Stimulated activated CD4-positive, alpha-beta T cell treated with anti-CD3 and anti-CD28 coated beads, Interleukin-15, amount 100 ng/mL, for 1 hour (primary cell): Measurements from ENCODE around the gene BMPR1A.
"Not testable (repeated sequence)": the region's sequence is repeated elsewhere in the genome, so short reads cannot be mapped to it uniquely, and the experiment has no call there.

Experiments
- DNase-seq, 2 donors: peaks; one replicate each; pipeline ENCODE4 v3.0.0-alpha.2; 2020; ENCODE audit warnings: low read depth in 1 of 2, low spot score in 1 of 2

The BMPR1A gene

DNA sequence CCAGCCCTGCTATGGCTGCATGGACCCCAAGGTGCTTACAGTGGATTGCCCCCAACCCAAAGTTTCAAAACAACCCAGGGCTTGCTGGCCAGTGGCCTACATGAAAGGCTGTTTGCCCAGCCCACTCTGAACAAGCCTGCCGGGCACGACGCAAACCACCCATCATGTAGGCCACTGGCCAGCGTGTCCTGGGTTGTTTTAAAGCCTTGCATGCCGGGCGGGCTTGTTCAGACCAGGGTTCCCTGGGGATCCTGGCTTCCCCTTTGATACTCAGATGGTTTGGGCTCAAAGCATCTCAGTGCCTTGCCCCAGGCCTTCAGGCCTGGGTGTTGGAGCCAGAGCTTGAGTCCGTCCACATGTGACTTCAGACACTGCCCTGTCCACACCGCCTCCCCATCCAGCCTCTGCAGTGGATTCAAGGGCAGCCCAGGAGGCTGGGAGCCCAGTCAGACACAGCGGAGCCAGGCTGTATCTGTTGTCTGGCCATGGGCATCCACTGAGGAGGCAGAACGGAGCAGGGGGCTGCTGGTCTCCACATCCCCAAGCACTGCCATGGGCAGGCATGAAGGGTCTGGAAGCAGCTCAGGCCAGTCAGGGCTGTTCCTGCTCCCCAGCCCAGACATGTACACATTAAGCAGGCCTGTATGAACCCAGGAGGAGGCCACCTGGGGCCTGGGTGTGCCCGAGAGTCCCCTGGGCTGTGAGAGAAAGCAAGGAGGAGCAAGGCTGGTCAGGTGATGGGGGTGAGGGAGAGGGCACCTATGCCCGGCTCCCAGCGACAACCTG, 207.8 kb downstream of the BMPR1A start:
- no peak for DNase-seq

DNA sequence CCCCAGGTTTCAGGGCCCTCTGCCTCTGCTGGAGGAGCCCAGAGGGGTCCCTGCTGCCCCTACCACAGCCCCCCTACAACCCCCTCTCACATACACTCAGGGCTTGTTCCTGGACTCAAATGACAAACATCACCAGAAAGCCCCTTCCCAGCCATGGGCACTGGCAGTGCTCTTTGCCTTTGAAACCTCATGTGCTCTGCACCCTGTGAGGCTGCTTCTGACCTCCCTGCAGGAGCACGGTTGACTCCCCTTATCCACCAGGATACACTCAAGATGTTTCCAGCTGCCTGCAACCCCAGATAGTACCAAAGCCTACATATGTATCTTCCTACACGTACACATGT, 208.4 kb downstream of the BMPR1A start:
- DNase-seq, result no peak

DNA sequence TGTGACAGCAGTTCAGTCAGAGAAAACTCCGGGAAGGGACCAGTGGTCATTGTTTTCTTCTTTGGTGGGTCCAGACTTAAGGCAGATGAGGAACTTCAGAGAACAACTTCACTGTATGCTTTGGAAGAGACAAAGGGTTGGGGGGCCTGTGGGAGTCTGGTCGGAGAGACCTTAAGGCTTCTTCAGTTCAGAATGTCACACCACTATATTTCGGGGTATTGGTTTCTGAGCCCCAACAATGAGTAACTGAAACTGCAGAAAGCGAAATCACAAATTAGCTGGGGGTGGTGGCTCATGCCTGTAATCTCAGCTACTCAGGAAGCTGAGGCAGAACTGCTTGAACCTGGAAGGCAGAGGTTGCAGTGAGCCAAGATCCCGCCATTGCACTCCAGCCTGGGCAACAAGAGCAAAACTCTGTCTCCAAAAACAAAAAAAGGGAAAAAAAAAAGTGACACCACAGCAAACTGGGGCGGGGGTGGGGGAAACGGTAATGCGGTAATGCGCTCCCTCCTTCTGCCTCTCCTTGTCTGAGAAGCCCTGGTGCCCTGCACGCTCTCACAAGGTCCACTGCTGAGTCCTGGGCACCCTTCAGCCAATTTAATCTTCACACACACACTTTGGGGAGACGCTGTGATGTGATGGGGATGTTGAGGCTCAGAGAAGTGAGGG, 209.7 kb downstream of the BMPR1A start:
- DNase-seq, result no peak

DNA sequence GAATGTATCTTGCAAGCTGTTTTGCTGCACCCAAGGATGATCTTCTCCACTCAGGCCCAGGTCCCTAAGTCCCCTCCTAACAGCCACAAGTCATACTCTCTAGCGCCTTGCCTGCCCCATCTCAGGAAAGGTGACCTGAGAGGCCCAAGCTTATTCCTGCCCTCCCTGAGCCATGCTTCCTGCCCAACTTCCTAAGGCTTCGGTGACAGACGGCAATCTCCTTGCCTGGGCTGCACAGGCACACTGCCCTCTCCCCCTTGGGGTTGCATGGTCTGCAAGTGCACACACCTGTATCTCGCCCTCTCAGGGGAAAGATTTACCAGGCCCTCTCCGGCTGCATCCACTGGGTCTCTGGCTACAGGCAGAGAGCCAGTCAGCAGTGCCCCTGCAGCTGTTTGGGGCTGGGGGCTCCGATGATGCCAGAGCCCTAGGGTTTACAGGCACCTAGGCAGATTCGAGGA, 211.1 kb downstream of the BMPR1A start:
- no peak for DNase-seq

- DNase-seq, result no peak
These were observed 212.0 kb downstream of the BMPR1A start, which contains the start of gene ADIRF for GRCh38 chr10:86968271-86968993. Gene ADIRF, plus strand, starts transcription at chr10:86968482. Its CDS starts 63 bp downstream, at chr10:86968545.

GRCh38 chr10:86968994-86969355, 212.6 kb downstream of the BMPR1A start:
- no peak for DNase-seq

DNA sequence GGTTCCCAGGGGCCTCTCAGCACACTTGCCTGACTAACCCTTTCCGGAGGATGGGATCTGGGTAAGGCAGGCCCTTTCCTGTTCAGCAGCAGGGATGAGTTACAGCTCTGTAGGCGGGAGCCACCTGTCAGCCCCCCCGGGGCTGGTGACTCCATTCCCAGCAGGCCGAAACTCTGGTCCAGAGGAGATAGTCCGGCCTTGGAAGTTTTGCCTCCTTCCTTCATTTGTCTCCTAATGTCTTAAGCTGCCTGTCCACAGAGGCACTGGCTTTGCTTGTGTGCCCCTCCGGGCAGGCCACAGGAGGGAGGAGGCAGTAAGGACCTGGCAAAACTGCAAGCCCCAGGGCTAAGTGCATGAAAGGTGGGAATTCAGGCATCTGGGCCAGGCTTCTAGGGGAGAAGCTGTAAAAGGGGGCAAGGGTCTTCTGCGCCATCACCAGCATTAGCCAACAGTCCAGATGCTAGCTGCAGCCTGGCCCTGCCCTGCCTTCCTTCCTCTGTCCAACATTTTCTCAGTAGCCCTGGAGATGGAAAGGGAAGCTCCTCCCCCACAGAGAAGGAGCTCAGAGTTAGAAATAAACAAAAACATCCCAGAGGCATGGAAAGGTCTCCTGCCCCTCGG, 213.1 kb downstream of the BMPR1A start:
- DNase-seq, result no peak

DNA sequence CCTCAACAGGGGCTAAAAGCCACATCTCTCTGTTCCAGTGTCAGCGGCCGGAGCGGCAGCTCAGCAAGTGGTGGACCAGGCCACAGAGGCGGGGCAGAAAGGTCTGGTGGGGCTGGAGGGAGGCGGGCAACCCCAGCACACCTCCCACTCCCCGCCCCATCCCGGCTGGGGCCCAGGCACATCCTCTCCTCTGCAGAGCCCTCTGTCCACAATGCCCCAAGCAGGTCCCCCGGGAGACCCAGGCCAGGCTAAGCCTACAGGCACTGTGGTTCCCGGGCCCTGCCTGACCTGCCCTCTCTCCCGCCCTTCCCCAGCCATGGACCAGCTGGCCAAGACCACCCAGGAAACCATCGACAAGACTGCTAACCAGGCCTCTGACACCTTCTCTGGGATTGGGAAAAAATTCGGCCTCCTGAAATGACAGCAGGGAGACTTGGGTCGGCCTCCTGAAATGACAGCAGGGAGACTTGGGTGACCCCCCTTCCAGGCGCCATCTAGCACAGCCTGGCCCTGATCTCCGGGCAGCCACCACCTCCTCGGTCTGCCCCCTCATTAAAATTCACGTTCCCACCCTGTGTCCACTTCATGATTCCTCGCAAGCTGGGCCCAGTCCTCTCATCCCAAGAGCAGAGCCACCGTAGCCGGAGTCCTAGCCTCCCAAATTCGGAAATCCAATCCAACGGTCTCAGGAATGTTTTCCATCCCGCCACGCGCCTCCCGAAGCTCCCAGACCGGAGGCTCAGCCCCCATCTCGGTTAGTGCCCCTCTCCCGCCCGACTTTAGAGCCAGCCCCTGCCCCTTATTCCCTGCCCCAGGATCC, 214.0 kb downstream of the BMPR1A start:
- no peak for DNase-seq

DNA sequence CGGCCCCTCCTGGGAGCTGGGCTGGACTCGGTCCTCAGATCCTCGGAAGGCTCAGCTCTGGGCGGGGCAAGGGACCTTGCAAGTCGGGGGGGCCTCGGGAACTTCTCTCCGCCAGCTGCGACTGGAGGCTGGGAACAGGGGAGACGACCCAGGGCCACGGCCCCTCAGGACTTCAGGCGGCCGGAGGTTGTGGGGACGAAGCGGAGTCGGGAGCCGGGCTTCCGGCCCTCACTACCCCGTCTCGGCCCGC, 214.5 kb downstream of the BMPR1A start:
- DNase-seq, result no peak

GRCh38 chr10:86971232-86971991, 215.0 kb downstream of the BMPR1A start:
- peak; percentile 82 to 87 for DNase-seq

DNA sequence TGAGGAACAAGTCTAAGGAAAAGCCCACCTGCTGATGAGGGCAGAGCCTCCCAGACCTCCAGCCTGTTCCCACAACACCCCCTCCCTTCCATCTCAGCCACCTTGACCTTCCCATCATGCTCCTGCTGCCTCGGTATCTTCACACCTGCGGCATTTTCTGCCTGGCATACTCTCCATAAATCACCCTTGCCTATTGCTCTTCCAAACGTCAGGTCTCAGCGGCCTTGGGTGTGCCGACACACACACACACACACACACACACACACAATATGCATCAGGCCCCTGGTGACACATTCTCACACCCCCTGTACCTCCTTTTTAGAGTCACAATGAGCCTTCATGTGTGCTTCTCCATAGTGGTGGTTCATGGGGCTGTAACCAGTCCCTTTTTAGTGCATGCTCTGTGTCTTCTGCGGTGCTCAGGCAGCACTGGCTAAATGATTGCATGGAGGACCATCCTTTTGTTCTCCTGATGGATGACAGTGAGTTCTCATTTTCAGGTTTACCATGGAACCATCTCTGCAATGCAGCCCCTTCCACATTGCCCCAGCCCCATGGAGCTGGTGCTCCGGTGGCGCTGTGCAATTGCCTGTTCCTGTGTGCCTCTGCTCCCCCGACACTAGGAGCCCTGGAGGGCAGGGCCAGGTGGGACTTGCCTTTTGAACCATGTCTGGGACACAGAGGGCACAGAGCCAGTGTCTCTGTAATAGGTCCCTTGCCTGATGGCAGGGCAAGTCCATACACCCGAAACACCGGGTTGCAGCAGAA, 216.4 kb downstream of the BMPR1A start:
- no peak for DNase-seq

- DNase-seq, result no peak
These were observed 218.1 kb downstream of the BMPR1A start for GRCh38 chr10:86974484-86974883.

GRCh38 chr10:86976362-86977056, 220.1 kb downstream of the BMPR1A start:
- DNase-seq, result no peak

GRCh38 chr10:86978457-86978856, 222.0 kb downstream of the BMPR1A start:
- DNase-seq, result not testable (repeated sequence)

DNA sequence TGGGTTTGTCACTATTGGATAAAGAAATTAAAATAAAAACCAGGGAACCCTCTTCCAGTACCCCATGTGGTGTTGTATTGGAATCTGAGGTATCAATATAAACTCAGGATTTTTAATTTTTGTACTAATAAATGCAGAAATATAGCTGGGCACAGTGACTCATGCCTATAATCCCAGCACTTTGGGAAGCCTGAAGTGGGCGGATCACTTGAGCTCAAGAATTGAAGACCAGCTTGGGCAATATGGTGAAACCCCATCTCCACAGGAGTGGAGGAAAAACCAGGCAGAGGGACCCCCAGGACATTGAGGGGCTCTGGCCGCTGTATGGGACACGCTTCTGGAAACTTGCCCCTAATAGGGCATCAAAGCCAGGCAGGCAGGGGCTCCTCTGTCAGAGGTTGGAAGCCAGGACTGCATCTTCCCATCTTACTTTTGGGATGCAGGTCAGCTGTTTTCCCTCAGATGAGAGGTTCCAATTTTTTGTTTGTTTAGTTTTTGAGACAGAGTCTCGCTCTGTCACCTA, 222.9 kb downstream of the BMPR1A start:
- no peak for DNase-seq

- no peak for DNase-seq
These were observed 223.6 kb downstream of the BMPR1A start for GRCh38 chr10:86979977-86980448.

GRCh38 chr10:86981020-86981419, 224.6 kb downstream of the BMPR1A start:
- DNase-seq, result not testable (repeated sequence)

GRCh38 chr10:86981716-86982115, 225.3 kb downstream of the BMPR1A start:
- DNase-seq, result no peak
